ENCODE data around the gene CENPN. TPM values are rescaled to one million over a fixed set of nuclear protein-coding genes. Genes with fewer than 3 reads are reported as not detected.

Gene CENPN
- total RNA-seq, 4 donors from 2014 or later, result 1.8 to 8.1 (median 4.2) TPM

- no peak overlapping the region for H3K4me3 ChIP-seq
- H3K9me3 ChIP-seq, result no peaks in the 10 kb centered on the region
- H3K36me3 ChIP-seq, result peaks cover 0 to 31% (median 0%) of the 10 kb centered on the region in 3 donors
- WGBS, 2 donors, result 29 to 59% methylated on average over 2 of the region's 2 CpGs
- no peak for DNase-seq (ENCODE audit: low spot score in 2 of 2)
- TF ChIP-seq POLR2A (IDR thresholded peaks at IDR 0.05) (no peak), EP300 (IDR thresholded peaks at IDR 0.05) (no peak), CTCF (IDR thresholded peaks at IDR 0.05) (no peak)
- H3K27ac ChIP-seq, result peak overlapping the region in 2 of 4 donors; percentile 42 to 72
- H3K4me1 ChIP-seq, result no peaks in the 10 kb centered on the region
- H3K27me3 ChIP-seq, result no peaks in the 10 kb centered on the region
Observed at GRCh38 chr16:81018496-81018895, 11.5 kb downstream of the CENPN start.

- no peak for TF ChIP-seq EP300 (IDR thresholded peaks at IDR 0.05)
- no peak for TF ChIP-seq POLR2A (IDR thresholded peaks at IDR 0.05)
- Histone ChIP-seq H3K36me3 (peaks cover 0 to 32% (median 0%) of the 10 kb centered on the region in 3 donors), H3K27ac (no peak overlapping the region), H3K9me3 (no peaks in the 10 kb centered on the region), H3K4me1 (no peaks in the 10 kb centered on the region), H3K4me3 (no peak overlapping the region), H3K27me3 (no peaks in the 10 kb centered on the region)
- 92 to 94% methylated on average over 4 of the region's 4 CpGs for WGBS, 2 donors
- DNase-seq (ENCODE audit: low spot score in 2 of 2), result no peak
Observed at GRCh38 chr16:81026429-81026828, 19.4 kb downstream of the CENPN start.

GRCh38 chr16:81029930-81030604 is 23.1 kb downstream of the CENPN start:
- Histone ChIP-seq H3K4me1 (no peaks in the 10 kb centered on the region), H3K27me3 (no peaks in the 10 kb centered on the region), H3K27ac (no peak overlapping the region), H3K36me3 (peaks cover 0 to 20% (median 0%) of the 10 kb centered on the region in 3 donors), H3K4me3 (no peak overlapping the region), H3K9me3 (no peaks in the 10 kb centered on the region)
- TF ChIP-seq POLR2A (IDR thresholded peaks at IDR 0.05), result no peak
- no peak for TF ChIP-seq EP300 (IDR thresholded peaks at IDR 0.05)
- TF ChIP-seq CTCF (IDR thresholded peaks at IDR 0.05), result no peak
- 90% methylated on average over 11 of the region's 11 CpGs for WGBS, 2 donors
- DNase-seq (ENCODE audit: low spot score in 2 of 2), result no peak

GRCh38 chr16:81035398-81035974 is 28.5 kb downstream of the CENPN start, which contains the start of gene ATMIN:
TSS of gene ATMIN (plus strand) at chr16:81035842. CDS start at chr16:81035871, 29 bp downstream.
- Histone ChIP-seq H3K4me3 (peak within 1 kb of the TSS; percentile 38 to 77 (median 62)), H3K9me3 (no peaks in the 10 kb centered on the region), H3K36me3 (no peaks in the 10 kb centered on the region), H3K4me1 (peaks cover 0 to 26% (median 15%) of the 10 kb centered on the region in 4 donors), H3K27me3 (no peaks in the 10 kb centered on the region), H3K27ac (peak within 1 kb of the TSS in 3 of 4 donors; percentile 59 to 81 (median 66))
- 12 to 27% methylated on average over 11 to 30 of the region's 54 CpGs for WGBS, 2 donors
- TF ChIP-seq CTCF (IDR thresholded peaks at IDR 0.05) (peak; percentile 98 to 99 (median 99)), EP300 (IDR thresholded peaks at IDR 0.05) (peak in 1 of 2 donors; percentile 13), POLR2A (IDR thresholded peaks at IDR 0.05) (peak in 1 of 2 donors; percentile 45)
- DNase-seq (ENCODE audit: low spot score in 2 of 2), result peak; percentile 74 to 76

GRCh38 chr16:81035975-81036750 is 29.1 kb downstream of the CENPN start:
- Histone ChIP-seq H3K4me3 (peak overlapping the region; percentile 38 to 77 (median 62)), H3K36me3 (peaks cover 0 to 6% (median 0%) of the 10 kb centered on the region in 3 donors), H3K27me3 (no peaks in the 10 kb centered on the region), H3K27ac (peak overlapping the region in 3 of 4 donors; percentile 59 to 81 (median 66)), H3K9me3 (no peaks in the 10 kb centered on the region), H3K4me1 (peaks cover 0 to 26% (median 15%) of the 10 kb centered on the region in 4 donors)
- 0 to 1% methylated on average over 16 to 51 of the region's 80 CpGs for WGBS, 2 donors
- DNase-seq (ENCODE audit: low spot score in 2 of 2), result no peak
- TF ChIP-seq POLR2A (IDR thresholded peaks at IDR 0.05), result no peak
- no peak for TF ChIP-seq CTCF (IDR thresholded peaks at IDR 0.05)
- no peak for TF ChIP-seq EP300 (IDR thresholded peaks at IDR 0.05)

Measured in tibial nerve (tissue), 4 donors.